ENCODE measurements around the gene ZNF692.
A peak's percentile ranks its signal among the peaks of the same experiment; 100 is the strongest.
"Not testable (repeated sequence)": the region's sequence is repeated elsewhere in the genome, so short reads cannot be mapped to it uniquely, and the experiment has no call there.

Gene ZNF692

GRCh38 chr1:248892590-248892989 is 33.7 kb upstream of the ZNF692 start:
- no peak overlapping the region for H3K9ac ChIP-seq (ENCODE audit: low read depth, low read length)
- no peaks in the 10 kb centered on the region for H3K9me3 ChIP-seq (ENCODE audit: control insufficient read depth, insufficient read depth, low read length)
- H3K27me3 ChIP-seq (ENCODE audit: control insufficient read depth, insufficient read depth, low read length), result no peaks in the 10 kb centered on the region
- no peaks in the 10 kb centered on the region for H3K36me3 ChIP-seq (ENCODE audit: control insufficient read depth, insufficient read depth, low read length)
- no peak overlapping the region for H3K4me3 ChIP-seq (ENCODE audit: low read depth, low read length)
- peaks cover 5% of the 10 kb centered on the region for H3K4me1 ChIP-seq (ENCODE audit: control insufficient read depth, insufficient read depth, low read length)

GRCh38 chr1:248891758-248892157 is 32.9 kb upstream of the ZNF692 start:
- no peaks in the 10 kb centered on the region for H3K4me1 ChIP-seq (ENCODE audit: control insufficient read depth, insufficient read depth, low read length)
- H3K27me3 ChIP-seq (ENCODE audit: control insufficient read depth, insufficient read depth, low read length), result no peaks in the 10 kb centered on the region
- H3K9me3 ChIP-seq (ENCODE audit: control insufficient read depth, insufficient read depth, low read length), result no peaks in the 10 kb centered on the region
- H3K4me3 ChIP-seq (ENCODE audit: low read depth, low read length), result no peak overlapping the region
- no peaks in the 10 kb centered on the region for H3K36me3 ChIP-seq (ENCODE audit: control insufficient read depth, insufficient read depth, low read length)
- H3K9ac ChIP-seq (ENCODE audit: low read depth, low read length), result no peak overlapping the region

DNA sequence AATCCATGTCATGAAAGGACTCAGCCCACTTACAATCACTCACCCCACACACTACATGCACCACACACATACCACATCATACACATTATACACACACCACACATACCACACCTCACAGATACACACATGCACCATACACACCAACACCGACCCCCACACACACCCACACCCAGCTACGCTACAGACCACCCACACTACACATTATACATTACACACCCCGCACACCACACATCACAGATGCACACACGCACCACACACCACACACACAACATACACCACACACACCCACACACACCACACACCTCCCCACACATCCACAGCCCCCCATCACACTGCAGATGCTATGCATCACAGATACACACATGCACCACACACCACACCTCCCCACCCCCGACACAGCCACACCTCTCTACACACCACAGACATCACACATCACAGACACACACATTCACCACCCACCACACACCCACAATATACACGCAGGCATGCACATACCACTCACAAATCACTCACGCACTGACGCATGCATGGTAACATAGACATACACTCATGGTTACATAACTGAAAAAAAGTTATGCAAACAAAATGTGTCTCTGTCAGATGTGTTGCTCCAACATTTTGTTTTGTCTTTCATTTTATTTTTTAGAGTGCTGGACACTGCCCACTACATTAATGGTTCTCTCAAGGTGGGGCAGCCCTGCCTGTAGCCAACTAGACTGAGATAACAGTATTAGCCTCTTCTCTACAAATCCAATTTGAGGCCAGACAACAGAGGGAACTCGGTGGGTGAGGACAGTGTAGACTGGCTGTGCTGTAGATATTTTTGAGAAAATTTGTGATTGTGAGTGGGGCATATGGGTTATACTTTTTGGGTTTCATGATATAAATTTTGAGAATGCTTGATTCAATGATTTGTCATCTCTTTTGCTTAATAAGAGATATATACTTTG is 31.9 kb upstream of the ZNF692 start:
- Histone ChIP-seq H3K9ac (ENCODE audit: low read depth, low read length) (no peak overlapping the region), H3K9me3 (ENCODE audit: control insufficient read depth, insufficient read depth, low read length) (no peaks in the 10 kb centered on the region), H3K27me3 (ENCODE audit: control insufficient read depth, insufficient read depth, low read length) (no peaks in the 10 kb centered on the region), H3K4me3 (ENCODE audit: low read depth, low read length) (no peak overlapping the region), H3K4me1 (ENCODE audit: control insufficient read depth, insufficient read depth, low read length) (peaks cover 6% of the 10 kb centered on the region), H3K36me3 (ENCODE audit: control insufficient read depth, insufficient read depth, low read length) (no peaks in the 10 kb centered on the region)

DNA sequence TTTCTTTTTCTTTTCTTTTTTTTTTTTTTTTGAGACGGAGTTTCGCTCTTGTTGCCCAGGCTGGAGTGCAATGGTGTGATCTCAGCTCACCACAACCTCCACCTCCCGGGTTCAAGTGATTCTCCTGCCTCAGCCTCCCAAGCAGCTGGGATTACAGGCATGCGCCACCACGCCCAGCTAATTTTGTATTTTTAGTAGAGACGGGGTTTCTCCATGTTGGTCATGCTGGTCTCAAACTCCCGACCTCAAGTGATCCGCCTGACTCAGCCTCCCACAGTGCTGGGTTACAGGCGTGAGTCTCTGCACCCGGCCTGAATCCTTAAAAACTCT is 31.0 kb upstream of the ZNF692 start:
- not testable (repeated sequence) for H3K4me1 ChIP-seq (ENCODE audit: control insufficient read depth, insufficient read depth, low read length); H3K27me3 ChIP-seq (ENCODE audit: control insufficient read depth, insufficient read depth, low read length); H3K9me3 ChIP-seq (ENCODE audit: control insufficient read depth, insufficient read depth, low read length); H3K9ac ChIP-seq (ENCODE audit: low read depth, low read length); H3K36me3 ChIP-seq (ENCODE audit: control insufficient read depth, insufficient read depth, low read length); H3K4me3 ChIP-seq (ENCODE audit: low read depth, low read length)

DNA sequence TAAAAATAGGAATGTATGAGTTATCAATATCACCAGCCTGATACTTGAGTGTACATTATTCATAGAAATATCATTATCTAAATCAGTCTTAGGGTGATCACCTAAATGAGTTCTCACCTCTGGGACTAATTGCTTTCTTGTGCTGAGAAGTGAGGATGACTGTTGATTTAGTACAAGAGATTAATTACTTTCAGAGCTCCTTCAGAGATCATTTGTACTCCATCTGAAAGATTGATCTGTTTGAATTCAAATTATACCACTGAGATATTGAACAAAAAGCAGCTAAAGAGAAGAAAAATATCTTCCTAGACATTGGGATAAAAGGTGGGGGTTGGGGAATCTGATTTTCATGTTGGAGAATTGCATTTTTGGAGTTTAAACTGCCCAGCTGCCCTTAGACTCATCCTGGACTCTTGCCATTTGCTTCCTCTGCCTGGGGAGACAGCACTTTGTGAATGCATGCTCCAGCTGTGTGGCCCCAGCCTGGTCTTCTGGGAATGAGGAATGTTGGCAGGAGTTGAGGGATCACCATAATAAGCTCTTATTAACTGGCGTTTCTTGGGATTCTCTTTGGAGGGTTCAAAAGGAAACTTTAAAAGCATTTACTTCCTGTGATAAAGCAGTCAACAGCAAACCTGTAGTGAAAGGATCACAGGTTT is 27.5 kb upstream of the ZNF692 start:
- no peaks in the 10 kb centered on the region for H3K27me3 ChIP-seq (ENCODE audit: control insufficient read depth, insufficient read depth, low read length)
- H3K4me1 ChIP-seq (ENCODE audit: control insufficient read depth, insufficient read depth, low read length), result peaks cover 6% of the 10 kb centered on the region
- no peak overlapping the region for H3K4me3 ChIP-seq (ENCODE audit: low read depth, low read length)
- no peak overlapping the region for H3K9ac ChIP-seq (ENCODE audit: low read depth, low read length)
- no peaks in the 10 kb centered on the region for H3K9me3 ChIP-seq (ENCODE audit: control insufficient read depth, insufficient read depth, low read length)
- H3K36me3 ChIP-seq (ENCODE audit: control insufficient read depth, insufficient read depth, low read length), result no peaks in the 10 kb centered on the region

- Histone ChIP-seq H3K4me1 (ENCODE audit: control insufficient read depth, insufficient read depth, low read length) (peaks cover 6% of the 10 kb centered on the region), H3K9ac (ENCODE audit: low read depth, low read length) (no peak overlapping the region), H3K9me3 (ENCODE audit: control insufficient read depth, insufficient read depth, low read length) (no peaks in the 10 kb centered on the region), H3K36me3 (ENCODE audit: control insufficient read depth, insufficient read depth, low read length) (no peaks in the 10 kb centered on the region), H3K27me3 (ENCODE audit: control insufficient read depth, insufficient read depth, low read length) (no peaks in the 10 kb centered on the region), H3K4me3 (ENCODE audit: low read depth, low read length) (no peak overlapping the region)
Measured at GRCh38 chr1:248885646-248886045, 26.8 kb upstream of the ZNF692 start.

DNA sequence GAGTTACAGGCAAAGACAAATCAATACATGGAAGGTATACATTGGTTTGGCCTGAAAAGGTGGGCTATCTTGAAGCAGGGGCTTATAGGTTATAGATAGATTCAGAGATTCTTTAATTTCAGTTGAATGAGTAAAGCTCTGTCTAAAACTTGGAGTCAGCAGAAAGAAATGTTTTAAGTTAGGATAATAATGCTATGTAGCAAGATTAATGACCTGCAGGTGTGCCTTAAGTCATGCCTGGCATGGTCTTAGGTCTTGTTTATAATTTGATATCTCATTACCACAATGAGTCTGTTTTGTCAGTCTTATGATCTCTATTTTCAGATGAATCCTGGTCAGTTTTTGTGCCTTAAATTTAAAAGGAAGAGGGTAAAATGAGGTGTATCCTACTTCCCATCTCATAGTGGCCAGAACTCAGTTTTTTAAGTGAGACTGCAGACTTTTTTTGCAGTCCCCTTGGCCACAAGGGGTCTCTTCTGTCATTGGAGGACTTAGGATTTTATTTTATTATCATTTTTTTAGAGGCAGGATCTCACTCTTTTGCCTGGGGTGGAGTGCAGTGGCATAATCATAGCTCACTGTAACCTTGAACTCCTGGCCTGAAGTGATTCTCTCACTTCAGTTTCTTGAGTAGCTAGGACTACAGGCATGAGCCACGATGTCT is 25.9 kb upstream of the ZNF692 start:
- no peak overlapping the region for H3K4me3 ChIP-seq (ENCODE audit: low read depth, low read length)
- no peak overlapping the region for H3K9ac ChIP-seq (ENCODE audit: low read depth, low read length)
- H3K4me1 ChIP-seq (ENCODE audit: control insufficient read depth, insufficient read depth, low read length), result peaks cover 6% of the 10 kb centered on the region
- no peaks in the 10 kb centered on the region for H3K36me3 ChIP-seq (ENCODE audit: control insufficient read depth, insufficient read depth, low read length)
- no peaks in the 10 kb centered on the region for H3K27me3 ChIP-seq (ENCODE audit: control insufficient read depth, insufficient read depth, low read length)
- no peaks in the 10 kb centered on the region for H3K9me3 ChIP-seq (ENCODE audit: control insufficient read depth, insufficient read depth, low read length)

DNA sequence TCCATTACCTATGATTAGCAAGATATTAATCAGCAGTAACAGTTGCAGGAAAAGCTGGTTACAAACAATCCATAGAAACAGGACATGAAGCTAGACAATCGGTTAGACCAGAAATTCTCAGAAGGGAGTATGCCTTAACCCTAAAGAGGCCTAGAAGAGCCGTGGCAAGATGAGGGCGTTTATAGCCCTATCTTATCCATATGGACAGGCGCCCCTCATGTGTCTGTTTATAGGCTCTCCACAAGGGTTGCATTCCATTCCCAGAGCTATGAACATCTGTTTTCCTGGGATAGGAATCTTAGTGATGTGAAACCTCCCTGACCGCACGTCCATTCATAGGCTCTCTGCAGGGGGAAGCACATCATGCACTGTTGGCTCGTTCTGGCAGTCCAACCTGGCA is 23.5 kb upstream of the ZNF692 start:
- H3K36me3 ChIP-seq (ENCODE audit: control insufficient read depth, insufficient read depth, low read length); H3K9me3 ChIP-seq (ENCODE audit: control insufficient read depth, insufficient read depth, low read length); H3K27me3 ChIP-seq (ENCODE audit: control insufficient read depth, insufficient read depth, low read length); H3K4me1 ChIP-seq (ENCODE audit: control insufficient read depth, insufficient read depth, low read length); H3K9ac ChIP-seq (ENCODE audit: low read depth, low read length); H3K4me3 ChIP-seq (ENCODE audit: low read depth, low read length): not testable (repeated sequence)

DNA sequence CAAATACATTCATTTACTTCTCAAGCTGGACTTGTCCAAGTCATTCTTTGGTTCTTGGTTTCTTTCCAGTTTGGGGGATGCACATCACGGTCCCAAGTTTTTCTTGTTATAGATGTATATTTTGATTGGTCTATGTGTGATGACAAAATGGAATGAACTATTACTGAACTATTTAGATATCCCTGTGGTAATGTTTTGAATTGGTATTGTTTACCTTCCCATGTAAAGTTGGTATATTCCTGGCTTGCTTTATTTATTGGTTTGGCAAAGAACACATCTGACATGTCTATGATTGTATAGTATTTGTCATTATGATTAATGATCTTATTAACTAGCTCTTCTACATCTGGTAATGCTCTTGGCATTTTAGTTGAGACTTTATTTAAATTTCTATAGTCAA is 22.4 kb upstream of the ZNF692 start:
- Histone ChIP-seq H3K4me3 (ENCODE audit: low read depth, low read length) (no peak overlapping the region), H3K9ac (ENCODE audit: low read depth, low read length) (no peak overlapping the region), H3K27me3 (ENCODE audit: control insufficient read depth, insufficient read depth, low read length) (no peaks in the 10 kb centered on the region), H3K36me3 (ENCODE audit: control insufficient read depth, insufficient read depth, low read length) (no peaks in the 10 kb centered on the region), H3K9me3 (ENCODE audit: control insufficient read depth, insufficient read depth, low read length) (no peaks in the 10 kb centered on the region), H3K4me1 (ENCODE audit: control insufficient read depth, insufficient read depth, low read length) (peaks cover 2% of the 10 kb centered on the region)

GRCh38 chr1:248873993-248874533 is 15.2 kb upstream of the ZNF692 start:
- H3K27me3 ChIP-seq (ENCODE audit: control insufficient read depth, insufficient read depth, low read length), result no peaks in the 10 kb centered on the region

DNA sequence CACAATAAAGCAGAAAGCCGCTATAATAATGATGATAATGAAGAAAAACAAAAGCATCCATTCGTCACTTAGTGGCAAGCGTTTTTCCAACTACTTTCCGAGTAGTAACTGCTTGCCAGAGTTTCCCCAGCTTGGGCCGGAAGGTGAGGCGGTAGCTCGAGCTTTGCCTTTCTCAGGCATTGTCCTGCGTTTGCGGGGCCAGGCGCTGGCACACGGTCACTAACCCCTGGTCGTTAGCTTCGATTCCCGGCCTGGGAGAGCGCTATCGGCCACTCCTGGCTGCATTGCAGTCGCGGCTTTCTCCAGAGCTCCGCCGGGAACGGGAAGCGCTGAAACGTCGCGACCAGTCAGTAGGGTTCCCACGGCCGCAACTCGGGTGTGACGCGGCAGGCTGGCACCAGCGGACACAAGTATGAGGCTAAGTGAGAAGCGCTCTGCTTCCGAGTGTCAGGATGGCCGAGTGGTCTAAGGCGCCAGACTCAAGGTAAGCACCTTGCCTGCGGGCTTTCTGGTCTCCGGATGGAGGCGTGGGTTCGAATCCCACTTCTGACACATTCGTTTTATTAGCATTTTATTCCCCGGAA is 14.6 kb upstream of the ZNF692 start:
- Histone ChIP-seq H3K27me3 (ENCODE audit: control insufficient read depth, insufficient read depth, low read length) (no peaks in the 10 kb centered on the region), H3K4me3 (ENCODE audit: low read depth, low read length) (peak overlapping the region; percentile 87), H3K36me3 (ENCODE audit: control insufficient read depth, insufficient read depth, low read length) (no peaks in the 10 kb centered on the region), H3K9me3 (ENCODE audit: control insufficient read depth, insufficient read depth, low read length) (no peaks in the 10 kb centered on the region), H3K9ac (ENCODE audit: low read depth, low read length) (peak overlapping the region; percentile 51), H3K4me1 (ENCODE audit: control insufficient read depth, insufficient read depth, low read length) (no peaks in the 10 kb centered on the region)

More at GRCh38 chr1:248873993-248874533, 15.2 kb upstream of the ZNF692 start:
- peak overlapping the region; percentile 51 for H3K9ac ChIP-seq (ENCODE audit: low read depth, low read length)
- no peaks in the 10 kb centered on the region for H3K9me3 ChIP-seq (ENCODE audit: control insufficient read depth, insufficient read depth, low read length)
- no peaks in the 10 kb centered on the region for H3K36me3 ChIP-seq (ENCODE audit: control insufficient read depth, insufficient read depth, low read length)
- peak overlapping the region; percentile 87 for H3K4me3 ChIP-seq (ENCODE audit: low read depth, low read length)
- no peaks in the 10 kb centered on the region for H3K4me1 ChIP-seq (ENCODE audit: control insufficient read depth, insufficient read depth, low read length)
